Endothelial cell (in vitro differentiated cells): ENCODE data around the gene DNHD1. TPM values are rescaled to one million over a fixed set of nuclear protein-coding genes. Genes with fewer than 3 reads are reported as not detected.

Source experiments
- DNase-seq: peaks from one replicate; pipeline ENCODE4 v3.0.0; 2021; ENCODE audit warnings: low spot score
- H3K27ac Mint-ChIP-seq: one replicate; pipeline ENCODE4 v1.8.0; 2021; ENCODE audit warnings: mixed read lengths, inconsistent platforms; ENCODE audit not compliant: unreplicated experiment
- H3K27me3 Mint-ChIP-seq: one replicate; pipeline ENCODE4 v1.8.0; 2021; ENCODE audit warnings: mild to moderate bottlenecking, moderate library complexity, mixed read lengths, inconsistent platforms; ENCODE audit not compliant: unreplicated experiment
- H3K36me3 Mint-ChIP-seq: one replicate; pipeline ENCODE4 v1.8.0; 2021; ENCODE audit warnings: mild to moderate bottlenecking, low read depth, mixed read lengths, inconsistent platforms; ENCODE audit not compliant: unreplicated experiment
- H3K4me1 Mint-ChIP-seq: one replicate; pipeline ENCODE4 v1.8.0; 2021; ENCODE audit warnings: mild to moderate bottlenecking, mixed read lengths, inconsistent platforms; ENCODE audit not compliant: unreplicated experiment
- H3K4me3 Mint-ChIP-seq: one replicate; pipeline ENCODE4 v1.8.0; 2021; ENCODE audit warnings: mild to moderate bottlenecking, mixed read lengths, inconsistent platforms; ENCODE audit not compliant: unreplicated experiment
- H3K9me3 Mint-ChIP-seq: one replicate; pipeline ENCODE4 v1.8.0; 2021; ENCODE audit warnings: mixed read lengths, inconsistent platforms; ENCODE audit not compliant: unreplicated experiment
- CTCF ChIP-seq: fragments of 200-600 bp; sonication (generic); IDR thresholded peaks from one replicate; pipeline ENCODE4 v1.5.0; 2021; ENCODE audit warnings: antibody characterized with exemption; ENCODE audit not compliant: unreplicated experiment
- total RNA-seq: library from RNA; stranded (reverse); fragmentation: NEBNext Ultra II Directional; extraction: Animal tissue kit (Norgen Biotek cat#: 25700); gene quantifications from one replicate; pipeline ENCODE4 v1.2.1, GENCODE V29; 2021; ENCODE audit not compliant: unreplicated experiment

DNHD1 gene
- total RNA-seq, 1 donor from 2014 or later, result 8.5 TPM

- H3K27me3 Mint-ChIP-seq, result peaks cover 13% of the 10 kb centered on the region
- no peak for TF ChIP-seq CTCF
- peaks cover 51% of the 10 kb centered on the region for H3K36me3 Mint-ChIP-seq
- peak; percentile 87 for DNase-seq
- peak overlapping the region; percentile 99 for H3K27ac Mint-ChIP-seq
- peaks cover 50% of the 10 kb centered on the region for H3K4me1 Mint-ChIP-seq
- H3K4me3 Mint-ChIP-seq, result peak overlapping the region; percentile 85
- H3K9me3 Mint-ChIP-seq, result no peaks in the 10 kb centered on the region
Observed at GRCh38 chr11:6606471-6607189, 109.5 kb downstream of the DNHD1 start.

- no peak for TF ChIP-seq CTCF
- DNase-seq, result no peak
- Mint-ChIP-seq H3K9me3 (no peaks in the 10 kb centered on the region), H3K4me1 (peaks cover 45% of the 10 kb centered on the region), H3K27me3 (peaks cover 10% of the 10 kb centered on the region), H3K27ac (peak overlapping the region; percentile 99), H3K36me3 (peaks cover 47% of the 10 kb centered on the region), H3K4me3 (peak overlapping the region; percentile 76)
Observed at GRCh38 chr11:6607190-6607795, 110.2 kb downstream of the DNHD1 start.

- no peak for TF ChIP-seq CTCF
- H3K27me3 Mint-ChIP-seq, result peaks cover 10% of the 10 kb centered on the region
- no peak overlapping the region for H3K27ac Mint-ChIP-seq
- H3K4me1 Mint-ChIP-seq, result peaks cover 41% of the 10 kb centered on the region
- peaks cover 47% of the 10 kb centered on the region for H3K36me3 Mint-ChIP-seq
- no peaks in the 10 kb centered on the region for H3K9me3 Mint-ChIP-seq
- no peak overlapping the region for H3K4me3 Mint-ChIP-seq
- no peak for DNase-seq
Observed at GRCh38 chr11:6608011-6608410, 110.9 kb downstream of the DNHD1 start.

- no peak for TF ChIP-seq CTCF
- H3K4me1 Mint-ChIP-seq, result peaks cover 41% of the 10 kb centered on the region
- no peak for DNase-seq
- H3K4me3 Mint-ChIP-seq, result peak overlapping the region; percentile 62
- peak overlapping the region; percentile 62 for H3K27ac Mint-ChIP-seq
- no peaks in the 10 kb centered on the region for H3K9me3 Mint-ChIP-seq
- H3K36me3 Mint-ChIP-seq, result peaks cover 47% of the 10 kb centered on the region
- peaks cover 10% of the 10 kb centered on the region for H3K27me3 Mint-ChIP-seq
Observed at GRCh38 chr11:6608726-6609501, 111.8 kb downstream of the DNHD1 start.
